IMR-90 (cell line): ENCODE measurements around the gene AGAP1. TPM values are rescaled to one million over a fixed set of nuclear protein-coding genes. Genes with fewer than 3 reads are reported as not detected.

Source experiments
- ATAC-seq: fragments of 200-7000 bp; cut with Tn5 transposase; 2 replicates; pipeline ENCODE4 v1.9.1; 2020; ENCODE audit warnings: low read depth, mild to moderate bottlenecking, moderate library complexity
- BruUV-seq: library from RNA; stranded (reverse); fragments of 400-500 nt; replicated peaks from 2 replicates; lab custom pipeline; 2021; lab: Mats Ljungman, UMichigan
- CTCF ChIA-PET: fragments of 300-600 bp; formaldehyde crosslinking; extraction: SDS; loops from one replicate; lab custom pipeline; 2021; ENCODE audit warnings: antibody characterized with exemption; lab: Yijun Ruan, JAX
- POLR2A ChIA-PET: fragments of 300-600 bp; sonication (Branson Sonifier 250); formaldehyde crosslinking; loops from one replicate; lab custom pipeline; 2022; ENCODE audit warnings: antibody characterized with exemption; ENCODE audit not compliant: unreplicated experiment; lab: Charles Lee
- DNase-seq: peaks from one replicate; pipeline ENCODE4 v3.0.0; 2013
- H2AFZ ChIP-seq: replicated peaks from 2 replicates; pipeline ENCODE3; 2013; ENCODE audit warnings: low read length, mild to moderate bottlenecking; ENCODE audit not compliant: poor library complexity
- H2AK5ac ChIP-seq: 2 replicates; pipeline ENCODE4 v1.6.1; 2013; ENCODE audit warnings: low read depth, low read length, inconsistent platforms
- H2AK9ac ChIP-seq: replicated peaks from 2 replicates; pipeline ENCODE3; 2013; ENCODE audit warnings: mild to moderate bottlenecking, low read depth, low read length, moderate library complexity; ENCODE audit not compliant: poor library complexity
- H2BK120ac ChIP-seq: 2 replicates; pipeline ENCODE4 v1.6.1; 2013; ENCODE audit warnings: low read depth, low read length, inconsistent platforms
- H2BK15ac ChIP-seq: 3 replicates; pipeline ENCODE4 v1.6.1; 2013; ENCODE audit warnings: low read depth, low read length, inconsistent platforms
- H2BK20ac ChIP-seq: 2 replicates; pipeline ENCODE4 v1.6.1; 2013; ENCODE audit warnings: low read depth, mild to moderate bottlenecking, inconsistent platforms, low read length, moderate library complexity
- H2BK5ac ChIP-seq: 2 replicates; pipeline ENCODE4 v1.6.1; 2013; ENCODE audit warnings: mild to moderate bottlenecking, low read depth, low read length, inconsistent platforms; ENCODE audit not compliant: poor library complexity, severe bottlenecking
- H3K14ac ChIP-seq: replicated peaks from 2 replicates; pipeline ENCODE4 v1.6.1; 2013; ENCODE audit warnings: low read depth, low read length, inconsistent platforms
- H3K18ac ChIP-seq: 2 replicates; pipeline ENCODE4 v1.6.1; 2013; ENCODE audit warnings: low read depth, low read length, control low read depth
- H3K23ac ChIP-seq: 2 replicates; pipeline ENCODE4 v1.6.1; 2013; ENCODE audit warnings: low read depth, low read length, inconsistent platforms
- H3K27ac ChIP-seq: 2 replicates; pipeline ENCODE4 v1.5.1; 2013; ENCODE audit warnings: mild to moderate bottlenecking, control low read depth, low read length; ENCODE audit not compliant: insufficient read depth
- H3K27me3 ChIP-seq: 2 replicates; pipeline ENCODE4 v1.6.1; 2013; ENCODE audit warnings: low read length; ENCODE audit not compliant: control insufficient read depth, insufficient read depth
- H3K36me3 ChIP-seq: 2 replicates; pipeline ENCODE4 v1.6.1; 2013; ENCODE audit warnings: low read length, mixed read lengths; ENCODE audit not compliant: control insufficient read depth, insufficient read depth
- H3K4ac ChIP-seq: 2 replicates; pipeline ENCODE4 v1.6.1; 2013; ENCODE audit warnings: low read depth, low read length, inconsistent platforms
- H3K4me1 ChIP-seq: 2 replicates; pipeline ENCODE4 v1.6.1; 2013; ENCODE audit warnings: low read length, mixed read lengths; ENCODE audit not compliant: control insufficient read depth, insufficient read depth
- H3K4me2 ChIP-seq: 2 replicates; pipeline ENCODE4 v1.6.1; 2013; ENCODE audit warnings: low read depth, mild to moderate bottlenecking, control low read depth, low read length, moderate library complexity
- H3K4me3 ChIP-seq: 2 replicates; pipeline ENCODE4 v1.5.1; 2013; ENCODE audit warnings: low read depth, mild to moderate bottlenecking, control low read depth, low read length, moderate library complexity; ENCODE audit not compliant: insufficient read depth
- H3K56ac ChIP-seq: 2 replicates; pipeline ENCODE4 v1.6.1; 2013; ENCODE audit warnings: low read length, inconsistent platforms; ENCODE audit not compliant: insufficient read depth; ENCODE audit errors: extremely low read depth
- H3K79me1 ChIP-seq, 2 experiments: 2 replicates each; pipeline ENCODE4 v1.6.1; 2013; ENCODE audit warnings: low read length in 2 of 2, inconsistent platforms in 1 of 2, low read depth in 1 of 2
- H3K9ac ChIP-seq: 2 replicates; pipeline ENCODE4 v1.6.1; 2013; ENCODE audit warnings: low read depth, low read length, control low read depth
- H3K9me1 ChIP-seq: 2 replicates; pipeline ENCODE4 v1.6.1; 2013; ENCODE audit warnings: low read length, inconsistent platforms; ENCODE audit not compliant: insufficient read depth
- H3K9me3 ChIP-seq: 2 replicates; pipeline ENCODE4 v1.6.1; 2013; ENCODE audit warnings: low read length; ENCODE audit not compliant: control insufficient read depth, insufficient read depth
- H4K20me1 ChIP-seq: 2 replicates; pipeline ENCODE4 v1.6.1; 2013; ENCODE audit warnings: low read length, inconsistent platforms; ENCODE audit not compliant: insufficient read depth
- H4K5ac ChIP-seq: 2 replicates; pipeline ENCODE4 v1.6.1; 2013; ENCODE audit warnings: mild to moderate bottlenecking, low read depth, low read length, control low read depth
- H4K8ac ChIP-seq, 2 experiments: 2 replicates each; pipeline ENCODE4 v1.6.1; 2013; ENCODE audit warnings: low read depth in 2 of 2, low read length in 2 of 2, control low read depth in 1 of 2, inconsistent platforms in 1 of 2
- H4K91ac ChIP-seq: 2 replicates; pipeline ENCODE4 v1.6.1; 2013; ENCODE audit warnings: low read depth, low read length, inconsistent platforms; ENCODE audit not compliant: insufficient read depth
- BHLHE40 ChIP-seq: fragments of 150-350 bp; IDR thresholded peaks from 2 replicates; pipeline ENCODE4 v1.6.1; 2016; ENCODE audit warnings: mild to moderate bottlenecking, low read depth, low read length
- CEBPB ChIP-seq: IDR thresholded peaks from 2 replicates; pipeline ENCODE4 v1.6.1; 2012; ENCODE audit warnings: low read depth, low read length, improper control_type of control experiment
- CHD1 ChIP-seq: IDR thresholded peaks from 2 replicates; pipeline ENCODE4 v1.6.1; 2012; ENCODE audit warnings: low read depth, low read length, improper control_type of control experiment
- ELK1 ChIP-seq: fragments of 150-350 bp; IDR thresholded peaks from 2 replicates; pipeline ENCODE4 v1.6.1; 2016; ENCODE audit warnings: low read depth, mild to moderate bottlenecking, low read length, moderate library complexity, borderline replicate concordance
- FOS ChIP-seq: fragments of 150-350 bp; IDR thresholded peaks from 2 replicates; pipeline ENCODE4 v1.6.1; 2016; ENCODE audit warnings: low read depth, low read length
- MAFK ChIP-seq: IDR thresholded peaks from 2 replicates; pipeline ENCODE4 v1.6.1; 2012; ENCODE audit warnings: low read depth, low read length, improper control_type of control experiment
- MXI1 ChIP-seq: IDR thresholded peaks from 2 replicates; pipeline ENCODE4 v1.6.1; 2012; ENCODE audit warnings: low read depth, mild to moderate bottlenecking, low read length, moderate library complexity, borderline replicate concordance
- NFE2L2 ChIP-seq: fragments of 150-350 bp; IDR thresholded peaks from 2 replicates; pipeline ENCODE4 v1.6.1; 2016; ENCODE audit warnings: low read depth, mild to moderate bottlenecking, low read length
- POLR2A ChIP-seq: IDR thresholded peaks from 2 replicates; pipeline ENCODE4 v1.6.1; 2012; ENCODE audit warnings: mild to moderate bottlenecking, low read depth, low read length
- RAD21 ChIP-seq: IDR thresholded peaks from 2 replicates; pipeline ENCODE4 v1.6.1; 2012; ENCODE audit warnings: low read length, improper control_type of control experiment
- RCOR1 ChIP-seq: IDR thresholded peaks from 2 replicates; pipeline ENCODE4 v1.6.1; 2012; ENCODE audit warnings: mild to moderate bottlenecking, low read length, improper control_type of control experiment; ENCODE audit not compliant: insufficient replicate concordance
- RFX5 ChIP-seq: IDR thresholded peaks from 2 replicates; pipeline ENCODE4 v1.8.0; 2012; ENCODE audit warnings: low read depth, mild to moderate bottlenecking, low read length, moderate library complexity
- SMC3 ChIP-seq: fragments of 150-350 bp; IDR thresholded peaks from 2 replicates; pipeline ENCODE4 v1.6.1; 2016; ENCODE audit warnings: low read depth, mild to moderate bottlenecking, antibody characterized with exemption, low read length, moderate library complexity
- WGBS, 2 experiments: methylation state at CpG; one replicate each; pipeline versions ENCODE4 v1.1.5 to v1.1.7; 2013; ENCODE audit warnings: missing lambda C conversion rate in 2 of 2; ENCODE audit not compliant: insufficient read length in 1 of 2; ENCODE audit errors: extremely low coverage in 2 of 2; 5-methylcytosine and 5-hydroxymethylcytosine counted together
- dilution Hi-C: fragments of 300-500 bp; cut with HindIII; formaldehyde crosslinking; loops from one replicate; pipeline ENCODE4 v1.14.3; 2018; ENCODE audit warnings: low sequenced_read_pairs; ENCODE audit not compliant: unreplicated experiment
- in situ Hi-C: fragments of 300-500 bp; cut with MboI; formaldehyde crosslinking; loops from 3 replicates; pipeline ENCODE4 v1.14.3; 2019; ENCODE audit warnings: low sequenced_read_pairs, inconsistent platforms, mixed read lengths
- intact Hi-C: fragments of 100-400 bp; cut with micrococcal nuclease; formaldehyde crosslinking; loops from 2 replicates; pipeline ENCODE4 v1.10.0; 2022
- polyA plus RNA-seq, 3 experiments: library from polyadenylated mRNA; depleted of rRNA; stranded (reverse); fragments of >200 nt; gene quantifications; 2 replicates each; pipeline ENCODE4 v1.2.3, GENCODE V29; 2012; ENCODE audit warnings: low replicate concordance in 1 of 3
- total RNA-seq: library from RNA; depleted of rRNA; stranded (reverse); fragments of >200 nt; gene quantifications from 2 replicates; pipeline ENCODE4 v1.2.3, GENCODE V29; 2012
- TF ChIP-seq, protein P1 (sequence below): conservative IDR thresholded peaks from 2 replicates; pipeline ENCODE4 v1.5.1; 2012; ENCODE audit warnings: mild to moderate bottlenecking, low read depth, low read length, improper control_type of control experiment

AGAP1 gene
- total and polyA plus RNA-seq, 2 of the 4 experiments (the other 2 are of a cell fraction) = 15.1 to 16.4 TPM

GRCh38 chr2:236045251-236046235 is 551.7 kb downstream of the AGAP1 start (continued):
- TF ChIP-seq POLR2A (no peak), MAFK (no peak)

- Histone ChIP-seq H2AK9ac (no peak overlapping the region), H3K14ac (no peak overlapping the region), H3K9ac (no peak overlapping the region), H3K9me3 (no peaks in the 10 kb centered on the region), H3K4ac (no peak overlapping the region), H3K18ac (no peak overlapping the region), H2BK5ac (no peak overlapping the region), H3K4me2 (no peak overlapping the region), H3K9me1 (no peaks in the 10 kb centered on the region), H3K4me1 (no peaks in the 10 kb centered on the region), H2AK5ac (no peak overlapping the region), H3K79me1 (no peaks in the 10 kb centered on the region), H3K27me3 (no peaks in the 10 kb centered on the region), H2AFZ (no peak overlapping the region), H3K23ac (no peak overlapping the region), H3K27ac (no peak overlapping the region), H4K20me1 (no peaks in the 10 kb centered on the region), H3K36me3 (peaks cover 12% of the 10 kb centered on the region), H3K56ac (no peak overlapping the region), H4K5ac (no peak overlapping the region), H2BK120ac (no peak overlapping the region), H3K4me3 (no peak overlapping the region), H2BK20ac (no peak overlapping the region), H4K8ac (no peak overlapping the region), H2BK15ac (no peak overlapping the region), H4K91ac (no peak overlapping the region)
- DNase-seq (no peak), ATAC-seq (no peak)
- in situ Hi-C loops = no loop called here
- ChIA-PET POLR2A (no interaction called here), CTCF (no interaction called here)
- intact Hi-C loops = no loop called here
- dilution Hi-C loops = no loop called here
- WGBS, 2 experiments = 88% methylated on average over 1 of the region's 3 CpGs; no CpG with 5 or more reads in 1 of the 2 experiments
- no TSS peak for BruUV-seq
- TF ChIP-seq NFE2L2 = no peak
- TF ChIP-seq SMC3 = no peak
- TF ChIP-seq, protein P1, sequence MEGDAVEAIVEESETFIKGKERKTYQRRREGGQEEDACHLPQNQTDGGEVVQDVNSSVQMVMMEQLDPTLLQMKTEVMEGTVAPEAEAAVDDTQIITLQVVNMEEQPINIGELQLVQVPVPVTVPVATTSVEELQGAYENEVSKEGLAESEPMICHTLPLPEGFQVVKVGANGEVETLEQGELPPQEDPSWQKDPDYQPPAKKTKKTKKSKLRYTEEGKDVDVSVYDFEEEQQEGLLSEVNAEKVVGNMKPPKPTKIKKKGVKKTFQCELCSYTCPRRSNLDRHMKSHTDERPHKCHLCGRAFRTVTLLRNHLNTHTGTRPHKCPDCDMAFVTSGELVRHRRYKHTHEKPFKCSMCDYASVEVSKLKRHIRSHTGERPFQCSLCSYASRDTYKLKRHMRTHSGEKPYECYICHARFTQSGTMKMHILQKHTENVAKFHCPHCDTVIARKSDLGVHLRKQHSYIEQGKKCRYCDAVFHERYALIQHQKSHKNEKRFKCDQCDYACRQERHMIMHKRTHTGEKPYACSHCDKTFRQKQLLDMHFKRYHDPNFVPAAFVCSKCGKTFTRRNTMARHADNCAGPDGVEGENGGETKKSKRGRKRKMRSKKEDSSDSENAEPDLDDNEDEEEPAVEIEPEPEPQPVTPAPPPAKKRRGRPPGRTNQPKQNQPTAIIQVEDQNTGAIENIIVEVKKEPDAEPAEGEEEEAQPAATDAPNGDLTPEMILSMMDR = no peak
- TF ChIP-seq RCOR1 = no peak
- no peak for TF ChIP-seq RAD21
- TF ChIP-seq RFX5 = no peak
- TF ChIP-seq CEBPB = no peak
- no peak for TF ChIP-seq MXI1
- TF ChIP-seq ELK1 = no peak
- no peak for TF ChIP-seq CHD1
- TF ChIP-seq BHLHE40 = no peak
- TF ChIP-seq FOS = no peak
Measured at GRCh38 chr2:236046715-236047114, 552.9 kb downstream of the AGAP1 start.
